GM21447 (cell line): ENCODE measurements around the gene KIF13A.
"Not testable (repeated sequence)": the region's sequence is repeated elsewhere in the genome, so short reads cannot be mapped to it uniquely, and the experiment has no call there.

Experiments
- ATAC-seq: cut with Tn5 transposase; IDR thresholded peaks from one replicate; pipeline ENCODE4 v1.9.1; 2021; ENCODE audit not compliant: unreplicated experiment

The KIF13A gene

DNA sequence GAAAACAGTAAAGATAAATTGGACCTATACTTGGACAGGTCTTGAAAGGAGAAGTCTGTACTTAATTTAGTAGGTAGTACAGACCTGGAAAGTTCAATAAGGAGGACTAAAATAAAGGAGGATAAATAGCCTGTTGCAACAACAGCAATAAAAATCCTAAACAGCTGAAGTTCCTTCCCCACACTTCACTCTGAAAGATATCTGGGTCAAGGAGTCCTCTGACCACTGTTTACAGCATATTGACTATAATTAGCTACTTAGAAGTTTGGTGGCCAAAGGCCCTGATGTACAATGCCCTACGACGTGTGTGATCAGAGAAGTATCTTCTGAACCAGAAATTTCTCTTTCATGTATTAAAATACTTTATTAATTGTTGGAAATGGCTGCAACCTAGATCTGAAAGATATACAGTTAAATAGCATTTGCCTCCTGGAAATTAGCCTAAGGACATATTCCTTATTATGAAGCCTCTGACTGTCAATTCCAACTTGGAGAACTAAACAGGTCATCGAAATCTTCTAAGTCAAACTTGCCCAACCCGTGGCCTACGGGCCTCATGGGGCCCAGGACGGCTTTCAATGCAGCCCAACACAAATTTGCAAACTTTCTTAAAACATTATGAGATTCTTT is 82.8 kb downstream of the KIF13A start:
- ATAC-seq: no peak

DNA sequence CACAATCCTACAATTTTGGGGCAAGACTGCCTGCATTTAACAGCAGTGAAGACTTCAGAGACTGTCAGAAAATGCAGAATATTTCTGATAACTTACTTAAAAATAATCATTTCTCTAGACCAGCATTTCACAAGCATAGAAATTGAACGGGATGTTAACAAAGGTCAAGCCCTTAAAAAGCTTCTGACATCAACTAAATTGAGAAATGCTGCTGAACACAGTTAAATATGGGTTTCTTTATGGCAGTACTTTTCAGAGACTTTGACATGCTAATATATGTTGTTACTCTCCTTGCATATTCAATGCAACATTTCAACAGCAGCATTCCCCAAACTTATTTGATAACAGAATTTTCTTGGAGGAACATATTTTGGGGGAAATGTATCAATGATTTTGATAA is 84.5 kb downstream of the KIF13A start:
- ATAC-seq: no peak

DNA sequence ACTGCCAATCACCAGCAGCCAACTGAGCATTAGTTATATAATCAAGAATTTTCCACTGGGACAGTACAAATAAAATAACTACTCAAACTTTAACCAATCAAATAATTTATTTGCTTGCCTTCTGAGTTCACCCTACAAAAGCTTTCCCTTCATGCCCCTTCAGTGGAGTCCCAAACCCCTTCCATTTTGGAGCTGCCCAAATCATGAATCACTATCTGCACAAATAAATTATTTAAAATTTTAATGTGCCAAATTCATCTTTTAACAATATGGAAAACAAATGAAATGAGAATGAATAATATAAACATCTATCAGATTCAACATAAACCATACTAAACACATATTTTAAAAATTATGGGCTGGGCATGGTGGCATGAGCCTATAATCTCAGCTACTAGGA is 85.9 kb downstream of the KIF13A start:
- no peak for ATAC-seq

DNA sequence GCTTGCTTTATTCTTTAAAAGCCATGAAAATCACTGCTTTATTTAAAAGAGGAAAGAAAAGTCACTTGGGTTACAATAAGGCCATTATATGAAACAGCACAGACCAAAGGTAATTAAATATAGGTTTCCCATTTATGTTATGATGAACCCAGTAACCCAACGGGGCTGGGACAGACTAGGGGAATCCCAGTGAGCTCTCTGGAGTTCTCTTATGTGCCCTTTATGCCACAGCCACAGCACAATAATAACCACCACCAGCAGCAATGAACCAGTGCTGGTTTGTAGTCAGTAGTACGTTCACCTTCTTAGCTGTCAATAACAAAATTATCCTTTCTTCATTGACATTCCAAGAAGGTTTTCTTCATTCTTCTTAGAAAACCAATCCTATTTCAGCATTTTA is 87.4 kb downstream of the KIF13A start:
- no peak for ATAC-seq

DNA sequence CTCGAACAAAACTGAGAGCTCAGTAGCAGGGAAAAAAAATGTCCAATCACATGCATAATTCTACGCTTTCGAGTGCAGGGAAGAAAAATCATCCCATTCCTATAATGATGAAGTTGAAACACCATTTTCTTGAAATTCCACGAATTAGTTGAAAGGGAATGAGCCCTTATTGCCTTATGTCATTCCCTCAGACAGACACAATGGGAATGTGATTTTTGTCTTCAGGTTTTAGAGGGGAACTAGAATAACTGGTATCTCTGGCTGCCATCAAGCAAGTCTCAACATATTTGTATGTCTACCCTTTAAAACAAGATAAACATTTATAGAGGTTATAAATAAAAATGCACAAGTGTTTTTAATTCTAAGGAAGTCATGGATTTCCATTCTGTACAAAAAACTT is 87.9 kb downstream of the KIF13A start:
- ATAC-seq: no peak

DNA sequence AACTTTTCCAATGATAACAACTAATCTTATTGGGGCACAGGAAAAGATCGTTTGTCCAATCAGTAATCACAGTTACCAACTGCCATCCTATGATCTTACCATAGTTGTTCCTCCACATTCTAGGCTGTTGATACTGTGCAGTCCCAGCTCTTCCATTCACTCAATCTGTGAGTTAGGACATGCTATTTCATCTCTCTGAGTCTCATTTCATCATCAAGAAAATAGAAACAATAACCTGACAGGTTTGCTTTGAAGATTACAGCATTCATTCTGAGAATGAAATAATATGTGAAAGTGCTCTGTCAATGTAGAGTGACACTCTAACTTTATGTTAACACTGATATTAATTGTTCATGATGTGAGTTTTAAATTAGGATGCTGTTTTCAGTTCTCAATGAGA is 89.8 kb downstream of the KIF13A start:
- no peak for ATAC-seq

DNA sequence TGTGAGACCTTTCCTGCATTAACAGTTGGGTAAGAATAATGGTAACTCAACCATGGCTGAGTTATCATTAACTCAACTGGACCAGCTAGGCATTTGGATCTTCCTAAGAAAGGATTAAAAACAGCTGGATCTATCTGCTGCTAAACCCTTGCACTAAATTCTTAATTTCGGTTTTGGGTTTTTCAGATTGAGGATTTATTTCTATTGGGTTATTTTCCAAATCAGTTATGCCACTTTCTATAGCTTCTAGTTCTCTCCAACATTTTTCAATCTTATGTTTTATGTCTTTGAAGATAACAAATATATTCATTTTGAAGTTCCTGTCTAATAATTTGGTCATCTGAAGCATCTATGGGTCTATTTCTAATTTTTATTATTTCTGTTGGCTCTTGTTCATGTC is 92.5 kb downstream of the KIF13A start:
- ATAC-seq: no peak

DNA sequence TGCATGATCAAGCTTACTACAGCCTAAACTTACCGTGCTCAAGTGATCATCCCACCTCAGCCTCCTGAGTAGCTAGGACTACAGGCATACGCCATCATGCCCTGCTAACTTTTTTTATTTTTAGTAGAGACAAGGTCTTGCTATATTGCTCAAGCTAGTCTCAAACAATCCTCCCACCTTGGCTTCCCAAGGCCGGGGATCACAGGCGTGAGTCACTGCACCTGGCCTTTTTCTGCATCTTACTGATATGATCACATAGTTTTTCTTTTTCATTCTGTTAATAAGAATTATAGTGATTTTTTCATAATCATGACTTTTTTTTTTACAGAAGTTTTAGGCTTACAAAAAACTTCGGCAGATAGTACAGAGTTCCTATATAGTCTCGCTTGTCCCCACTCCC is 93.2 kb downstream of the KIF13A start:
- no peak for ATAC-seq

DNA sequence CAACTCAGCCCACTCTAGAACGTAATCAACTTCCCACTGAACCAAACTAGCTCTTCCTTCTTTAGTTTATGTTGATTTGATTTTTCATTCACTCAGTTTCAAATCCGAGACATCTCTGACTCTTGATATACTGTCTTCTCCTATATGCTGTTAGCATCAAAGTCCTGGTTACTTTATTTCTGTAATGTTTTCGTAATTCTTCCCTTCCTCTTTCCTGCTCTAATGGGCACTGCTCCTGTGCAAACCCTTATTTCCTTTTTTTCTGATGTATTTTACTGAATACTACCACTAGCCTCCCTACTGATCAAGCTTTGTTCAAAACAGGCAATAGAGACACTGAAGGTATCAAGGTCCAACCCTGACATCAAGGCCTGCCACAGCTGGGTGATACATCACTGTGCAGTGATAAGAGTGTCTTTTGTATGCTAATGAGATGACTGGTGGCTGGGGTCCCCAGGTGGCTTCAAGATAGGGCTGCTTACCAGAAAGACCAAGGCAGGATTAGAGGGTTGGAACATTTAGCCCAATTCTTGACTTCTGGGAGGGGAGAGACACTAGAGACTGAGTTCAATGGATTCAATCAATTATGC is 95.2 kb downstream of the KIF13A start:
- ATAC-seq: no peak

DNA sequence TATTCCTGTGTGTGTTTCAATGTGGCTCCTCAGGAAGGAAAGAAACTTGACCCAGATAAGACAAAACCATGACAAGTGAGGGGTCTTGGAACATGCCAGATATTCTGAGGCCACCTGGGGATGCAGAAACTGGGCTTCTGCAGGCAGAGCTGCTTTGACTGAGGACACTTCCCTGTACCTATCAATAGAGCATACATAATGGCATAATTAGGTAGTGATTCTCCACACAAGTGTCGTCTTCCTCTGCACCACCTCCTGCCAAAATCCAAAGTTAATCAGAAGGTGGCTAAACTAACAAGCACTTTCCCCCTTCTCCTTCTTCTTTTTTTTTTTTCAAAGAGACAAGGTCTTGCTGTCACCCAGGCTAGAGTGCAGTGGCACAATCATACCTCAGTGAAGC is 97.1 kb downstream of the KIF13A start:
- no peak for ATAC-seq

DNA sequence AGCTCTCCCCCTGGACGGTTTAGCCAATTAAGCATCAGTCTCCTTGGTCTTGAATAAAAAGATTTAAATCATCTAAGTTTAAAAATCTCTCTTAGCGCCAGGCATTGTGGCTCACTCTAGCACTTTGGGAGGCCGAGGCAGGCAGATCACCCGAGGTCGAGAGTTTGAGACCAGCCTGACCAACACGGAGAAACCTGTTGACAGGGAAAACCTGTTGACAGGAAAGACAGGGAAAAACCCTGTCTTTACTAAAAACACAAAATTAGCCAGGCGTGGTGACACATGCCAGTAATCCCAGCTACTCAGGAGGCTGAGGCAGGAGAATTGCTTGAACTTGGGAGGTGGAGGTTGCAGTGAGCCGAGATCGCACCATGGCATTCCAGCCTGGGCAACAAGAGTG is 97.7 kb downstream of the KIF13A start:
- not testable (repeated sequence) for ATAC-seq

DNA sequence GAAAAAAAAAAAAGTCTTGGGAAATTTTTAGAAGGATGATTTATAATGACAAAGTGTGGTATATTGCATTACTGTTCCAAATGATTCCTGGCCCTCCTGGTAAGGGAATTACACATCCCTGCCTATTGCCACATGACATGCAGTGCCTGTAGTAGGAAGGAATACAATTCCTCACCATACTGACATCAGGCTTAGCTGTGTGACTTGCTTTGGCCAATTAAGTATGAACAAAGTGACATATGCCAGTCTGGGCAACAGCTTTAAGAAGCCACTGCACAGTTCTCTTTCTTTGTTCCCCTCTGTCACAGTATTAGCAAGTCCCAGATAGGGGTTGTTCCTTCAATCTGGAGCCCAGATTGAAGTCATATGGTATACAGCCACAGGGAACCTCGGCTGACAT is 100.5 kb downstream of the KIF13A start:
- no peak for ATAC-seq

DNA sequence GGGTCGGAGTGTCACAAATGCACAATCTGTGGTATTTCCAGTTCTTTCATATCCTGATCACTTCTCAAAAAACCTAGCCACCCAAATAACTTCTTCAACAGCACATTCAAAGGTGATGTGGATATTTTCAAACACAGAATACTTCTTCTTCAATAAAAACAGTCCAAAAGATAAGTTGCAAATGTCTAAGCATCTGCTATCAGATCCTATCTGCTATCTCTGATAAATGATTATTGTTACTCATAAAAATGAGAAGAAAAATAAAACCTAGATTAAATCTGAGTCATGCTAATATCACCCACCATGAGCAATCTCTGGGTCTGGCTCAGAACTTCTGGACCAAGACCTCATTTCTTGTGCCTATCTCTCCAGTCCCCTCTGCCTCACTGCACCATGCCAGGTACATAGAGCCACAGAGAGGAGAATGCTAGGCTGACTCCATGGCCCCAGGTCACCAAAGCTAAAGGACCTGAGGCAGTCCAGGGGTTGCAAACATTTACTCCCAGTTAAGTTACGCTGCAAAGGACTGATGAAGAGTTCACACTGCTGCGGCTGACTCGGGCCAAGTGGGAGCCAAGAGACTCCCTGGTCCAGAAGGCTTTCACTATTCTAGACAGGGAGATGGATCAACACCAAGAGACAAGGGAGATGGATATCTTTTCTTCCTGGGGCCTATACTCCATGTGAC is 101.4 kb downstream of the KIF13A start:
- ATAC-seq: no peak

DNA sequence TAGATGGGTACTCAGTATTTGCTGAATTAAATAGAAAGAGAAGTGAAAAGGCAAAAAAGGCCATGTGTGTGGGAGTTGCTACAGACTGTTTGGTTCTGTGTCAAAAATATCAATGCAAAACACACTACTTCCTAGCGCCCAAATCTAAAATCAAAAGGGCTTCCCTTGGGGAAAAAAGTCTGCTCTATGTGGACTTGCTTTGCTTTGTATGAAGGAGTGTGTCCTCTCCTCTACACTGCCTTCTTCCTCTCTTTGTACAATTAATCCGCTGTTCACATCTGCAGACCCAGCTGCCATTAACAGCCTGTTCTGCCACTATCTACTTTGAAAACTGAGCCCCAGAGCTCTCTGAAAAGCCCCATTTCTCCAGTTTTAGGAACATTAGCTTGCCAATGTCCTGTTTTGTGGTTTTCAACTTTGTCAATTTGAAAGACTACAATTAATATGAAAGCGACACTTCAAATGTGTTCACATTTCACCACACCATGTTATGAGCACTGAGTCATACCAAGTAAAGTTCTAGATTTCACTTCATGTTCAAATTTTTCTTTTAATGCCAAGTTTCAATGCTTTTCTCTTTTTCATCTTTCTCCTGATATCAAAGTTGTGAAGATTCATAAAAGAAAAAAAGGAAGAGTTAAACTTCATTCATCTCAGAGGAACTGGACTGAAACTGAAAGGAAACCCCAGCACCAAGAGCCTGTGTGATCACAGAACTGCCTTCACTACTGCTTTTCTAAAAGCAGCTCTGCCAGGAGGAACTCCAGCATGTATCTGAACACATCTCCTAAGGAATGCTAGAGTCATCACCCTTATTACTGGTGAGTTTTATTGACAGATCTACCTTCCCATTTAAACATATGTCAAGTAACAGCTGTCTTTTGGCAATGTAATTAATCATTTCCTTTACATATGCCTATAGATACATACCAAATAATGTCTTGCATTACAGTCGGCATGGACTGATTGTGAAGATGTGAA is 102.6 kb downstream of the KIF13A start:
- peak; percentile 84 for ATAC-seq

DNA sequence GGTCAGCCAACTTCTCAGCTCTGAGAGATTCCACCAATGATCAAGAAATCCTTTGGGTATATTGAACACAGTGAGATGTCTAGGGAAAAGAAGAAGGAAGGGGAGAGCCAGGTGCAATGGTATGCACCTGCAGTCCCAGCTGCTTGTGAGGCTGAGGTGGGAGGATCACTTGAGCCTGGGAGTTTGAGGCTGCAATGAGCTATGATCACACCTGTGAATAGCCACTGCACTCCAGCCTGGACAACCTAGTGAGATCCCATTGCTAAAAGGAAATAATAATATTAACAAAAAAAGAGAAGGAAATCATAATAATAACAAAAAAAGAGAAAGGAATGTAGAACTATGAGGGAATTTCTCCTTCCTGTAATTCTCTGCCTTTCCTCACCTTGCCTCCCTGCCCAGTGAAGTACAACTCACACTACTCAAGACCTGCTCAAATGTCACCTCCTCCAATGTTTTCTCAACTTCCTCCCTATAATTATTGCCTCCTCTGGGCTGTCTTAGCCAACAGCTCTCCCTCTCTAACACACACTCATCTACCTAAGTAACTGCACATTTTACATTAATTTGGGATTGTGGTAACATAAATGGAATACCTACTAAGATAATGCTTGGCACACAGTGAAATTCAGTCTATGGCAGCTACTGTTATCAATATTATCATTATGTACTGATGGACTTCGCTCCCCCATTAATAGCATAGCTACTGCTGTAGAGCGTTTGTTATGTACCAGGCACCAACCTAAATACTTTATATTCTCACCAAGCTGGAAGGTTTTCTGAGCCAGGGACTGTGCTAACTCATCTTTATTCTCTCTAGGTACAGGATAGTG is 103.6 kb downstream of the KIF13A start:
- ATAC-seq: no peak

DNA sequence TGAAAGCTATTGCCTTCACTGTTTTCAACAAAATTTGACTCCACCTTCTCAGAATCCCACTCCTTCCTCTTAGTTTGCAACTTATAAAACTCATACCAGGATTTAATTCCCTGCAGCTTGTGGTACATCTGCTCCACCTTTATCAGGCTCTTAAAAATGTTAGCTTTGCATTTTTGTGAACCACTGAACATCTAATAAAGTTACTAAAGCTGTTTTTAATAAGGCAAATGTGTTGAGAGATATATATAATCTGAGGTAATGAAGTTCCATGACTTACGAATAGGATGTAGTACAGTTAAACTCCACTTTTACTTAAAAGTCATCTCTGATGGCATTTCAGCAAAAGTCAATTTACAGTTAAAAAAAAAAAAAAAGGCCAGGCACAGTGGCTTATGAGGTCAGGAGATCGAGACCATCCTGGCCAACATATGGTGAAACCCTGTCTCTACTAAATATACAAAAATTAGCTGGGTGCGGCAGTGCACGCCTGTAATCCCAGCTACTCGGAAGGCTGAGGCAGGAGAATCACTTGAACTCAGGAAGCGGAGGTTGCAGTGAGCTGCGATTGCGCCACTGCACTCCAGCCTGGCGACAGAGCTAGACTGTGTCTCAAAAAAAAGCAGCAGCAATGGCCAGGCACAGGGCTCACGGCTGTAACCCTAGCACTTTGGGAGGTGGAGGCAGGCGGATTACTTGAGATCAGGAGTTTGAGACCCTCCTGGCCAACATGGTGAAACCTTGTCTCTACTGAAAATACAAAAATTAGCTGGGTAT is 106.2 kb downstream of the KIF13A start:
- no peak for ATAC-seq

DNA sequence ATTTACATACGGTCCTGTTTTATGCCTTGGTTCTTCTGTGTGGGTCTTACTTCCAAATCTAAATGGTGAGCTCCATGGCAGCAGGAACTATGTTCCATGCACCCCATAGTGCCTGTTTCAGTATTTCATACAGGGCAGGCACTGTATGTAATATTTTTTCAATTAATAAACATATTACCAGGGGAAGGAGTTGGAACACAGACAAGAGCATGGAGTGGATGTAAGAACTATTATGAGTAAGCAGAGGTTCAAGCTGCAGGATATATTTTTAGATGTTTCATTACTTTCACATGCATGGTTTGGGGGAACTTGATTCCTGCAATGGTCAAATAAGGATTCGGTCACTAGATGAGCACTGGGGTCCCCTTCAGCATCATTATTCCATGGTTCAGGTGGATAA is 108.3 kb downstream of the KIF13A start:
- no peak for ATAC-seq

DNA sequence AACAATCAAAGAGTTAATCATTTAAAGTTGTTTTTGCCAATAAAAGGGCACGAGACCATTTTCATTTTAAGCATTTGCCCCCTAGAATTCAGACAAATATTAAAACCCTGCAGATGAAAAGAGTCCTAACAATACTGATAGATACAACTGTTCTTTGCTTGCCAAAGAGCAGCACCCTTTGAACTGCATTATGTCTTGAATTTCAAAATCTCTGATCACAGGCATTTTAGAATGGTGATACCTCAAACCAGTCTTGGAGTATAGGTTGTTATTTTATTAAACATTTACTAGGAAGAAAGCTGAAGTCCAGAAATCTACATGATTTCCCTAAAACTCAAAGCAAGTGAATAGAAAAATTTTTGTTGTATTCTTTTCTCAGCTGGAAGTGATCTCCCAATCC is 108.7 kb downstream of the KIF13A start:
- no peak for ATAC-seq

DNA sequence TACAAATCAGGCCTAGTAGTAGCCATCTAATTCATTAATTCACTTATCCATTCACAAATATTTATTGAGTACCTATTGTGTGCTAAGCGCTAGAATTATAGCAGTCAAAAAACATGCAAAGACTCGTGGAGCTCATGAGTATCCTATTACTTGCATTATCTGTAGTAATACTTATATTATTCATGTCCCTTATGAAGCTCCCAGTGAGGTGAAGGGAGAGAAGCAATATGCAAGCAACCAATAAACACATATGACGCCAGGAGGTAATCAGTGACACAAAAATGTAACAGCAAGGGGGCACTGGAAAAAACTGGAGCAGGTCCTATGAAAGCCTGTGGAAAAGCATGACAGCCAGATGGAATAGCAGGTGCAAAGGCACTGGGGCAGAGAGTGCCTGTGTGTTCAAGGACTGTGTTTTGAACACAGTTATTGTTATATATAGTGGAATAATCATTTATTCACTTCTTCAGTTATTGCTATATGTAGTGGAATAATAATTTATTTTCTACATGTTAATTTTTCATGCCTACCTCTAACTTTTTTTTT is 109.5 kb downstream of the KIF13A start:
- ATAC-seq: no peak
